BJ (cell line): Measurements from ENCODE around the gene RAB13. TPM values are rescaled to one million over a fixed set of nuclear protein-coding genes. Genes with fewer than 3 reads are reported as not detected.

Experiments used
- CTCF ChIA-PET: fragments of 350-600 bp; formaldehyde crosslinking; extraction: SDS; loops from one replicate; lab custom pipeline; 2021; ENCODE audit warnings: antibody characterized with exemption, inconsistent platforms; lab: Yijun Ruan, JAX
- POLR2A ChIA-PET: fragments of 300-600 bp; sonication (Branson Sonifier 250); formaldehyde crosslinking; extraction: SDS; loops from one replicate; lab custom pipeline; 2021; ENCODE audit warnings: antibody characterized with exemption; lab: Charles Lee
- DNase-seq: peaks from one replicate; pipeline ENCODE4 v3.0.0-alpha.2; 2011; ENCODE audit warnings: low read depth
- H3K27me3 ChIP-seq: 2 replicates; pipeline ENCODE4 v1.6.0; 2011; ENCODE audit warnings: low read length; ENCODE audit not compliant: control insufficient read depth, insufficient read depth
- H3K36me3 ChIP-seq: 2 replicates; pipeline ENCODE4 v1.5.1; 2011; ENCODE audit warnings: low read length; ENCODE audit not compliant: control insufficient read depth, insufficient read depth
- H3K4me3 ChIP-seq: 2 replicates; pipeline ENCODE4 v1.5.1; 2011; ENCODE audit warnings: low read depth, mild to moderate bottlenecking, control low read depth, low read length
- CTCF ChIP-seq: IDR thresholded peaks from 2 replicates; pipeline ENCODE4 v1.5.1; 2011; ENCODE audit warnings: low read depth, mild to moderate bottlenecking, control low read depth, inconsistent platforms, low read length, moderate library complexity; ENCODE audit not compliant: insufficient read depth
- polyA plus RNA-seq: library from polyadenylated mRNA; depleted of rRNA; stranded (reverse); fragments of >200 nt; gene quantifications from 2 replicates; pipeline ENCODE4 v1.2.3, GENCODE V29; 2011

Gene RAB13
- polyA plus RNA-seq, 1 experiment: 69.5 TPM

- ChIA-PET POLR2A (interaction anchor here (0.8 to 1.4 kb wide), 3 partner anchors 14 to 40 kb away, joined by 5 to 6 read pairs (median 6); partner anchors contain the start of genes GATAD2B, JTB and RPS27), CTCF (interaction anchor here (0.9 to 4.8 kb wide), 7 partner anchors 10 to 134 kb away, joined by 3 to 32 read pairs (median 5); partner anchors contain the start of genes DENND4B, JTB and RAB13)
- peak; percentile 87 for DNase-seq
- TF ChIP-seq CTCF: no peak
- no peaks in the 10 kb centered on the region for H3K27me3 ChIP-seq
- H3K36me3 ChIP-seq: peaks cover 14% of the 10 kb centered on the region
- H3K4me3 ChIP-seq: peak within 1 kb of the TSS; percentile 87
Measured at GRCh38 chr1:153963030-153963849, 22.9 kb downstream of the RAB13 start, which contains the start of gene SLC39A1. TSS of gene SLC39A1 (minus strand) at chr1:153963537. CDS start at chr1:153962715, 822 bp downstream.

- H3K4me3 ChIP-seq: peak overlapping the region; percentile 87
- no peak for DNase-seq
- ChIA-PET POLR2A (interaction anchor here (0.8 to 1.4 kb wide), 3 partner anchors 15 to 40 kb away, joined by 5 to 6 read pairs (median 6); partner anchors contain the start of genes GATAD2B, JTB and RPS27), CTCF (interaction anchor here (1.3 to 4.8 kb wide), 6 partner anchors 9 to 133 kb away, joined by 3 to 32 read pairs (median 8); partner anchors contain the start of genes DENND4B, JTB and RAB13)
- 0 out of 2 replicates have a peak, but pooled peaks have one; percentile 2 for TF ChIP-seq CTCF
- H3K27me3 ChIP-seq: no peaks in the 10 kb centered on the region
- peaks cover 14% of the 10 kb centered on the region for H3K36me3 ChIP-seq
Measured at GRCh38 chr1:153962088-153963029, 23.8 kb downstream of the RAB13 start.

- ChIA-PET POLR2A (no interaction called here), CTCF (interaction anchor here (1.9 to 3.4 kb wide), 2 partner anchors 15 to 25 kb away, joined by 6 to 17 read pairs; partner anchors contain the start of genes DENND4B and RAB13)
- DNase-seq: no peak
Measured at GRCh38 chr1:153961421-153961820, 24.7 kb downstream of the RAB13 start.

GRCh38 chr1:153960206-153960605 is 25.9 kb downstream of the RAB13 start:
- no peak for TF ChIP-seq CTCF
- Histone ChIP-seq H3K4me3 (no peak overlapping the region), H3K27me3 (no peaks in the 10 kb centered on the region), H3K36me3 (peaks cover 14% of the 10 kb centered on the region)
- no peak for DNase-seq
- ChIA-PET POLR2A (no interaction called here), CTCF (interaction anchor here (1.9 to 3.4 kb wide), 3 partner anchors 14 to 163 kb away, joined by 4 to 17 read pairs (median 6); partner anchors contain the start of genes DENND4B and RAB13)

More at GRCh38 chr1:153961421-153961820, 24.7 kb downstream of the RAB13 start:
- Histone ChIP-seq H3K27me3 (no peaks in the 10 kb centered on the region), H3K4me3 (no peak overlapping the region), H3K36me3 (peaks cover 14% of the 10 kb centered on the region)
- no peak for TF ChIP-seq CTCF
